GM12891 (cell line): ENCODE data around the gene FEZ2.

ENCODE experiments used
- PAX5 ChIP-seq: IDR thresholded peaks from 2 replicates; pipeline ENCODE4 v1.6.1; 2011; ENCODE audit warnings: low read length, moderate library complexity, mild to moderate bottlenecking; ENCODE audit not compliant: insufficient read depth, severe bottlenecking
- POLR2A ChIP-seq: IDR thresholded peaks from 2 replicates; pipeline ENCODE4 v1.6.1; 2011; ENCODE audit warnings: low read depth, low read length, control low read depth
- POLR2AphosphoS5 ChIP-seq: IDR thresholded peaks from 2 replicates; pipeline ENCODE4 v1.6.1; 2011; ENCODE audit warnings: low read depth, low read length, control low read depth
- POU2F2 ChIP-seq: IDR thresholded peaks from 2 replicates; pipeline ENCODE4 v1.6.1; 2011; ENCODE audit warnings: low read depth, mild to moderate bottlenecking, control low read depth, low read length, moderate library complexity
- TAF1 ChIP-seq: IDR thresholded peaks from 2 replicates; pipeline ENCODE4 v1.6.1; 2011; ENCODE audit warnings: low read depth, low read length, control low read depth

GRCh38 chr2:36545871-36546416 is 52.0 kb downstream of the FEZ2 start:
- TF ChIP-seq PAX5 (no peak), POLR2A (no peak), POLR2AphosphoS5 (no peak), POU2F2 (no peak), TAF1 (no peak)
